ENCODE measurements around the gene TMEM39A. TPM values are rescaled to one million over a fixed set of nuclear protein-coding genes. Genes with fewer than 3 reads are reported as not detected.
A peak's percentile ranks its signal among the peaks of the same experiment; 100 is the strongest.

The TMEM39A gene
- total RNA-seq, 1 experiment from 2014 or later = 40.2 TPM

- RAD21 ChIA-PET (ENCODE audit: low non-redundant PET in 1 of 2, low total read pairs in 2 of 2, uncharacterized antibody in 2 of 2, unreplicated experiment in 2 of 2) = no interaction called here
- BruUV-seq (replicated peaks) = no TSS peak
- Histone ChIP-seq H4K20me1 (ENCODE audit: insufficient read depth) (no peaks in the 10 kb centered on the region), H3K27me3 (ENCODE audit: insufficient read depth, low read length) (no peaks in the 10 kb centered on the region), H3K36me3 (ENCODE audit: control insufficient read depth in 1 of 2, insufficient read depth in 2 of 2, low read length in 2 of 2) (peaks cover 32 to 40% of the 10 kb centered on the region in 2 experiments), H3K27ac (ENCODE audit: low read depth, low read length) (no peak overlapping the region), H3K4me2 (ENCODE audit: low read length) (no peak overlapping the region), H3K9me3 (ENCODE audit: control insufficient read depth in 1 of 2, insufficient read depth in 1 of 2, low read depth in 1 of 2, low read length in 2 of 2) (peaks cover 0 to 2% of the 10 kb centered on the region in 2 experiments; a peak in 2 of 4 replicates), H3K4me3 (replicated peaks in 1 of 2; ENCODE audit: low read depth in 1 of 2, low read length in 2 of 2) (no peak overlapping the region), H2AFZ (ENCODE audit: low read depth, low read length, poor library complexity, severe bottlenecking) (no peak overlapping the region), H3K79me2 (ENCODE audit: insufficient read depth, low read length) (no peaks in the 10 kb centered on the region), H3K9me2 (ENCODE audit: insufficient read depth) (no peaks in the 10 kb centered on the region), H3K4me1 (ENCODE audit: control insufficient read depth in 1 of 2, insufficient read depth in 2 of 2, low read length in 2 of 2) (no peaks in the 10 kb centered on the region), H3K9ac (ENCODE audit: low read length) (no peak overlapping the region)
- CTCF ChIA-PET = no interaction called here
- POLR2A ChIA-PET = no interaction called here
- TF ChIP-seq MAX (IDR thresholded peaks at IDR 0.05) (no peak), EZH2 (IDR thresholded peaks at IDR 0.05) (no peak), SRF (IDR thresholded peaks at IDR 0.05; ENCODE audit: low read depth) (no peak), SP1 (IDR thresholded peaks at IDR 0.05; ENCODE audit: low read depth) (no peak), CEBPB (IDR thresholded peaks at IDR 0.05; ENCODE audit: low read depth) (no peak), CTCF (IDR thresholded peaks at IDR 0.05 in 2 of 3, conservative IDR thresholded peaks at IDR 0.05 in 1 of 3; ENCODE audit: borderline replicate concordance in 1 of 3, insufficient read depth in 1 of 3, low read depth in 2 of 3, low read length in 2 of 3) (peak in 2 of 3 experiments; percentile 31 to 37; a peak in 3 of 6 replicates), YY1 (IDR thresholded peaks at IDR 0.05; ENCODE audit: extremely low read depth, insufficient replicate concordance, low read depth, low read length) (no peak), REST (IDR thresholded peaks at IDR 0.05; ENCODE audit: low read depth) (no peak)
- DNase-seq (ENCODE audit: low read depth, low spot score) = no peak
- no peak for ATAC-seq
- intact Hi-C loops (cut with micrococcal nuclease) = no loop called here
Measured at GRCh38 chr3:119428538-119428937, 34.9 kb downstream of the TMEM39A start.
